GM23338 (cell line): ENCODE data around the gene PDE6A. TPM values are rescaled to one million over a fixed set of nuclear protein-coding genes. Genes with fewer than 3 reads are reported as not detected.
A peak's percentile ranks its signal among the peaks of the same experiment; 100 is the strongest.

Experiments
- ATAC-seq: fragments of 200-7000 bp; cut with Tn5 transposase; 3 replicates; pipeline ENCODE4 v1.9.1; 2020
- DNase-seq: peaks from one replicate; pipeline ENCODE4 v3.0.0-alpha.2; 2015; ENCODE audit warnings: low spot score
- H2AFZ ChIP-seq: fragments of 200-600 bp; sonication (generic); 2 replicates; pipeline ENCODE4 v1.8.0; 2016; ENCODE audit warnings: antibody characterized with exemption, mild to moderate bottlenecking, moderate library complexity
- H3F3A ChIP-seq: fragments of 200-600 bp; sonication (generic); replicated peaks from 2 replicates; pipeline ENCODE4 v1.8.0; 2017; ENCODE audit warnings: antibody characterized with exemption, mixed run types, low read depth
- H3K27ac ChIP-seq: fragments of 200-600 bp; sonication (generic); 2 replicates; pipeline ENCODE4 v1.6.1; 2016; ENCODE audit warnings: low read depth
- H3K27me3 ChIP-seq: fragments of 200-600 bp; sonication (generic); 2 replicates; pipeline ENCODE4 v1.8.0; 2016; ENCODE audit warnings: mild to moderate bottlenecking, mixed run types, moderate library complexity; ENCODE audit not compliant: insufficient read depth
- H3K36me3 ChIP-seq: fragments of 200-600 bp; sonication (generic); 2 replicates; pipeline ENCODE4 v1.8.0; 2016; ENCODE audit warnings: mild to moderate bottlenecking; ENCODE audit not compliant: insufficient read depth
- H3K4me1 ChIP-seq: fragments of 200-600 bp; sonication (generic); 2 replicates; pipeline ENCODE4 v1.8.0; 2016; ENCODE audit warnings: mild to moderate bottlenecking, moderate library complexity; ENCODE audit not compliant: insufficient read depth
- H3K4me2 ChIP-seq: fragments of 200-600 bp; sonication (generic); 2 replicates; pipeline ENCODE4 v1.7.1; 2017; ENCODE audit warnings: mixed run types
- H3K4me3 ChIP-seq: fragments of 200-600 bp; sonication (generic); 2 replicates; pipeline ENCODE4 v1.6.1; 2016; ENCODE audit warnings: mixed run types
- H3K79me2 ChIP-seq: fragments of 200-600 bp; sonication (generic); replicated peaks from 2 replicates; pipeline ENCODE4 v1.8.0; 2017; ENCODE audit warnings: mild to moderate bottlenecking; ENCODE audit not compliant: insufficient read depth
- H3K9me2 ChIP-seq: fragments of 200-600 bp; sonication (generic); 2 replicates; pipeline ENCODE4 v1.8.0; 2017; ENCODE audit not compliant: insufficient read depth
- H4K20me1 ChIP-seq: fragments of 200-600 bp; sonication (generic); replicated peaks from 2 replicates; pipeline ENCODE4 v1.8.0; 2017; ENCODE audit warnings: mild to moderate bottlenecking; ENCODE audit not compliant: insufficient read depth
- H3K27ac Mint-ChIP-seq: 2 replicates; pipeline ENCODE4 v1.8.0; 2020; ENCODE audit warnings: inconsistent platforms, mild to moderate bottlenecking, moderate library complexity, mixed read lengths
- H3K27me3 Mint-ChIP-seq: 3 replicates; pipeline ENCODE4 v1.8.0; 2022; ENCODE audit warnings: low read depth, mild to moderate bottlenecking, moderate library complexity, mixed read lengths, inconsistent platforms; ENCODE audit not compliant: insufficient read depth, poor library complexity
- H3K36me3 Mint-ChIP-seq: 3 replicates; pipeline ENCODE4 v1.8.0; 2021; ENCODE audit warnings: low read depth, mild to moderate bottlenecking, inconsistent platforms, moderate library complexity, mixed read lengths
- H3K4me1 Mint-ChIP-seq: 3 replicates; pipeline ENCODE4 v1.8.0; 2020; ENCODE audit warnings: mild to moderate bottlenecking, inconsistent platforms, mixed read lengths
- H3K4me3 Mint-ChIP-seq: 3 replicates; pipeline ENCODE4 v1.8.0; 2021; ENCODE audit warnings: moderate library complexity, mild to moderate bottlenecking, inconsistent platforms, mixed read lengths
- H3K9me3 Mint-ChIP-seq: 3 replicates; pipeline ENCODE4 v1.8.0; 2020; ENCODE audit warnings: moderate library complexity, mild to moderate bottlenecking, inconsistent platforms, mixed read lengths
- CREB1 ChIP-seq: fragments of 250-450 bp; sonication (Bioruptor Pico); IDR thresholded peaks from 2 replicates; pipeline ENCODE4 v1.5.0; 2020; ENCODE audit warnings: low read depth, mild to moderate bottlenecking, moderate library complexity
- CTCF ChIP-seq, 2 experiments: fragments of 200-600 bp in 1 of 2; sonication (generic) in 1 of 2; conservative IDR thresholded peaks; 2 replicates each; pipeline versions ENCODE4 v1.5.1 to v1.6.1; 2016 to 2017; ENCODE audit warnings: antibody characterized with exemption in 2 of 2, low read depth in 2 of 2, mild to moderate bottlenecking in 2 of 2, moderate library complexity in 1 of 2
- ETS1 ChIP-seq: IDR thresholded peaks from 2 replicates; pipeline ENCODE4 v1.6.1; 2016; ENCODE audit warnings: antibody characterized with exemption
- EZH2 ChIP-seq: fragments of 200-600 bp; sonication (generic); IDR thresholded peaks from one replicate; pipeline ENCODE4 v1.8.0; 2017; ENCODE audit warnings: antibody characterized with exemption, mild to moderate bottlenecking, low read depth; ENCODE audit not compliant: unreplicated experiment
- EZH2phosphoT487 ChIP-seq: fragments of 200-600 bp; sonication (generic); IDR thresholded peaks from one replicate; pipeline ENCODE4 v1.8.1; 2018; ENCODE audit warnings: antibody characterized with exemption; ENCODE audit not compliant: unreplicated experiment
- POLR2AphosphoS5 ChIP-seq: IDR thresholded peaks from 2 replicates; pipeline ENCODE4 v1.6.1; 2016; ENCODE audit warnings: antibody characterized with exemption, low read depth
- STAT1 ChIP-seq: IDR thresholded peaks from one replicate; pipeline ENCODE4 v1.6.1; 2016; ENCODE audit warnings: antibody characterized with exemption; ENCODE audit not compliant: unreplicated experiment
- ZNF114 ChIP-seq: fragments of 250-450 bp; sonication (Bioruptor Pico); IDR thresholded peaks from 2 replicates; pipeline ENCODE4 v1.5.0; 2020; ENCODE audit warnings: mild to moderate bottlenecking, moderate library complexity
- ZNF331 ChIP-seq: fragments of 250-450 bp; sonication (Bioruptor Pico); IDR thresholded peaks from 2 replicates; pipeline ENCODE4 v1.5.0; 2020; ENCODE audit warnings: low read depth, mild to moderate bottlenecking, moderate library complexity
- ZNF462 ChIP-seq: fragments of 250-450 bp; sonication (Bioruptor Pico); IDR thresholded peaks from 2 replicates; pipeline ENCODE4 v1.5.0; 2020; ENCODE audit warnings: mild to moderate bottlenecking, moderate library complexity
- polyA plus RNA-seq: library from polyadenylated mRNA; unstranded; fragments of >200 nt; fragmentation: Nextera tagmentation; extraction: Ambion mirVana; gene quantifications from 2 replicates; pipeline ENCODE4 v1.2.1, GENCODE V29; 2016
- total RNA-seq: library from RNA; depleted of rRNA; stranded (reverse); fragments of >200 nt; shearing (Covaris generic); gene quantifications from 2 replicates; pipeline ENCODE4 v1.2.3, GENCODE V29; 2014

Gene PDE6A
- total and polyA plus RNA-seq, 2 experiments from 2014 or later, result 0.08 TPM; not detected in 1

GRCh38 chr5:149828161-149829011, 116.2 kb downstream of the PDE6A start:
- H2AFZ ChIP-seq, result no peak overlapping the region
- no peaks in the 10 kb centered on the region for H3K27me3 ChIP-seq
- H4K20me1 ChIP-seq, result no peaks in the 10 kb centered on the region; the same call in 1 of the 2 replicates
- peak; percentile 97 for DNase-seq
- H3K27me3 Mint-ChIP-seq, result peaks cover 3% of the 10 kb centered on the region
- H3K4me1 ChIP-seq, result no peaks in the 10 kb centered on the region; the same call in 1 of the 2 replicates
- peaks cover 2% of the 10 kb centered on the region for H3K4me1 Mint-ChIP-seq
- H3K36me3 Mint-ChIP-seq, result peaks cover 2% of the 10 kb centered on the region; the same call in 2 of the 3 replicates
- no peak overlapping the region; the same call in 1 of the 2 replicates for H3K27ac Mint-ChIP-seq
- ATAC-seq, result peak; percentile 94
- no peaks in the 10 kb centered on the region for H3K9me2 ChIP-seq
- no peaks in the 10 kb centered on the region for H3K79me2 ChIP-seq
- H3K4me3 Mint-ChIP-seq, result no peak overlapping the region
- H3K4me3 ChIP-seq, result no peak overlapping the region
- no peak overlapping the region for H3K4me2 ChIP-seq
- H3K9me3 Mint-ChIP-seq, result no peaks in the 10 kb centered on the region
- no peaks in the 10 kb centered on the region for H3K36me3 ChIP-seq
- no peaks in the 10 kb centered on the region for H3F3A ChIP-seq
- no peak overlapping the region for H3K27ac ChIP-seq
- TF ChIP-seq STAT1 (no peak), CTCF (conservative IDR thresholded peaks at IDR 0.05; ENCODE audit: low read depth in 2 of 2) (peak; percentile 90 to 98), ZNF114 (CRISPR knock-in tag) (no peak), CREB1 (CRISPR knock-in tag) (no peak)

GRCh38 chr5:149827546-149827945, 117.0 kb downstream of the PDE6A start:
- H3K27ac ChIP-seq, result no peak overlapping the region
- no peak overlapping the region for H3K27ac Mint-ChIP-seq
- no peak for DNase-seq
- no peak for TF ChIP-seq ZNF462 (CRISPR knock-in tag)
- no peak for TF ChIP-seq EZH2
- no peak for TF ChIP-seq CREB1 (CRISPR knock-in tag)
- TF ChIP-seq EZH2phosphoT487, result no peak
- no peak for TF ChIP-seq ETS1
- no peak for TF ChIP-seq POLR2AphosphoS5
- TF ChIP-seq ZNF331 (CRISPR knock-in tag), result no peak

More at GRCh38 chr5:149827546-149827945, 117.0 kb downstream of the PDE6A start:
- no peaks in the 10 kb centered on the region for H3K79me2 ChIP-seq
- H3K4me1 ChIP-seq, result peaks cover 4% of the 10 kb centered on the region
- H2AFZ ChIP-seq, result no peak overlapping the region
- H3F3A ChIP-seq, result no peaks in the 10 kb centered on the region
- H3K4me3 ChIP-seq, result no peak overlapping the region
- H3K36me3 Mint-ChIP-seq, result peaks cover 3% of the 10 kb centered on the region; the same call in 2 of the 3 replicates
- no peak overlapping the region for H3K4me2 ChIP-seq
- H3K27me3 ChIP-seq, result no peaks in the 10 kb centered on the region
- no peaks in the 10 kb centered on the region for H3K36me3 ChIP-seq
- no peak overlapping the region for H3K4me3 Mint-ChIP-seq
- H3K4me1 Mint-ChIP-seq, result peaks cover 11% of the 10 kb centered on the region
- no peak for ATAC-seq
- H3K27me3 Mint-ChIP-seq, result peaks cover 2% of the 10 kb centered on the region
- no peaks in the 10 kb centered on the region; the same call in 1 of the 2 replicates for H4K20me1 ChIP-seq
- H3K9me3 Mint-ChIP-seq, result no peaks in the 10 kb centered on the region
- no peaks in the 10 kb centered on the region for H3K9me2 ChIP-seq
